Heart left ventricle (tissue), 16 donors: ENCODE data around the gene DPP3. TPM values are rescaled to one million over a fixed set of nuclear protein-coding genes. Genes with fewer than 3 reads are reported as not detected.
A peak's percentile ranks its signal among the peaks of the same experiment; 100 is the strongest.

Source experiments
- ATAC-seq, 4 donors: fragments of 200-7000 bp; cut with Tn5 transposase; one replicate each; pipeline ENCODE4 v1.9.1; 2020 to 2022; ENCODE audit warnings: moderate library complexity in 4 of 4, mild to moderate bottlenecking in 3 of 4, moderate number of reproducible peaks in 1 of 4
- DNase-seq, 5 donors: peaks; one replicate each; pipeline ENCODE4 v3.0.0-alpha.2; 2020
- H3K27ac ChIP-seq, 12 donors: fragments of 200-600 bp; sonication (generic) in 4 of 12; one replicate each; pipeline versions ENCODE4 v1.5.0 to v1.8.0; 2016 to 2022; ENCODE audit warnings: mild to moderate bottlenecking in 2 of 12
- H3K27me3 ChIP-seq, 9 donors: fragments of 200-600 bp; sonication (generic) in 2 of 9; one replicate each; pipeline versions ENCODE4 v1.5.1 to v1.8.0; 2016 to 2022; ENCODE audit warnings: mild to moderate bottlenecking in 3 of 9
- H3K36me3 ChIP-seq, 9 donors: fragments of 200-600 bp; sonication (generic) in 2 of 9; one replicate each; pipeline versions ENCODE4 v1.5.0 to v1.8.0; 2018 to 2022; ENCODE audit warnings: mild to moderate bottlenecking in 2 of 9
- H3K4me1 ChIP-seq, 12 donors: fragments of 200-600 bp; sonication (generic) in 4 of 12; one replicate each; pipeline versions ENCODE4 v1.5.0 to v1.8.0; 2016 to 2022; ENCODE audit warnings: mild to moderate bottlenecking in 3 of 12
- H3K4me3 ChIP-seq, 12 donors: fragments of 200-600 bp; sonication (generic) in 4 of 12; one replicate each; pipeline versions ENCODE4 v1.5.0 to v1.8.0; 2017 to 2022; ENCODE audit warnings: mild to moderate bottlenecking in 9 of 12, moderate library complexity in 4 of 12
- H3K9me3 ChIP-seq, 12 donors: fragments of 200-600 bp; sonication (generic) in 4 of 12; one replicate each; pipeline versions ENCODE4 v1.5.0 to v1.8.0; 2016 to 2022; ENCODE audit warnings: mild to moderate bottlenecking in 1 of 12
- POLR2A ChIP-seq, 2 donors: fragments of 450-650 bp; IDR thresholded peaks; one replicate each; pipeline ENCODE4 v1.6.1; 2017; ENCODE audit warnings: antibody characterized with exemption in 2 of 2, mild to moderate bottlenecking in 2 of 2, moderate library complexity in 2 of 2
- WGBS, 4 donors: extraction: QIAGEN DNeasy Blood & Tissue Kit in 2 of 4; methylation state at CpG; one replicate each; pipeline versions ENCODE4 v1.1.5 to v1.1.7; 2013 to 2018; 5-methylcytosine and 5-hydroxymethylcytosine counted together
- intact Hi-C, 10 donors: fragments of 100-400 bp; cut with DNase I; formaldehyde crosslinking; loops; one replicate each; pipeline versions ENCODE4 v1.11.1 to v1.14.2; 2022
- polyA plus RNA-seq, 2 donors: library from polyadenylated mRNA; stranded (reverse); fragments of 200-250 nt; gene quantifications; one replicate each; pipeline ENCODE4 v1.2.3, GENCODE V29; 2013
- total RNA-seq, 9 donors: library from RNA; depleted of rRNA in 2 of 9; stranded (reverse); fragments of >200 nt in 2 of 9; fragmentation: NEBNext Ultra II Directional in 3 of 9; extraction: Animal tissue kit (Norgen Biotek cat#: 25700) in 3 of 9; gene quantifications; one replicate each; pipeline versions ENCODE4 v1.1.0 to v1.2.4, GENCODE V29; 2016 to 2023
- TF ChIP-seq, protein P1 (sequence below), 12 donors: fragments of 200-600 bp; sonication (generic) in 4 of 12; IDR thresholded peaks; one replicate each; pipeline versions ENCODE4 v1.5.0 to v1.8.0; 2018 to 2022; ENCODE audit warnings: antibody characterized with exemption in 12 of 12, mild to moderate bottlenecking in 5 of 12
- donor health status: ischemic (EF 13 %, LVEDD 7.1; RV severe dilation, severe dysfunction).
- donor health status: healthy with polysubstance abuse.
- donor health status: DM: no; HTN: yes; CAD: no.
- donor health status: DM: no; HTN: no; CAD: no.
- donor health status: ischemic (EF 25% LVEDD 6.9; RV normal size, moderate dysfunction).
- donor health status: ischemic (EF 25% LVEDD 5.7; RV mildly dilated, moderate dysfunction).
- donor health status: healthy.
- donor health status: DM: yes; HTN: yes; CAD: no.
- donor health status: ischemic (EF 35%, LVEDD 5.7; RV mildly dilated, moderate dysfunction).
- donor health status: nonischemic (EF 11% LVEDD 7.7; RV severe dilation, severe dysfunction).
- donor health status: DM: yes; HTN: yes; CAD: no.
- donor health status: PGD.
- donor health status: ischemic (EF 29% LVEDD 5.4; RV normal size, mild dysfunction).
- donor health status: nonischemic (EF 23%, LVEDD 6.1; RV moderate dilation, normal function).

DPP3 gene
- total and polyA plus RNA-seq, 11 donors = 6.2 to 43.1 (median 14.9) TPM

DNA sequence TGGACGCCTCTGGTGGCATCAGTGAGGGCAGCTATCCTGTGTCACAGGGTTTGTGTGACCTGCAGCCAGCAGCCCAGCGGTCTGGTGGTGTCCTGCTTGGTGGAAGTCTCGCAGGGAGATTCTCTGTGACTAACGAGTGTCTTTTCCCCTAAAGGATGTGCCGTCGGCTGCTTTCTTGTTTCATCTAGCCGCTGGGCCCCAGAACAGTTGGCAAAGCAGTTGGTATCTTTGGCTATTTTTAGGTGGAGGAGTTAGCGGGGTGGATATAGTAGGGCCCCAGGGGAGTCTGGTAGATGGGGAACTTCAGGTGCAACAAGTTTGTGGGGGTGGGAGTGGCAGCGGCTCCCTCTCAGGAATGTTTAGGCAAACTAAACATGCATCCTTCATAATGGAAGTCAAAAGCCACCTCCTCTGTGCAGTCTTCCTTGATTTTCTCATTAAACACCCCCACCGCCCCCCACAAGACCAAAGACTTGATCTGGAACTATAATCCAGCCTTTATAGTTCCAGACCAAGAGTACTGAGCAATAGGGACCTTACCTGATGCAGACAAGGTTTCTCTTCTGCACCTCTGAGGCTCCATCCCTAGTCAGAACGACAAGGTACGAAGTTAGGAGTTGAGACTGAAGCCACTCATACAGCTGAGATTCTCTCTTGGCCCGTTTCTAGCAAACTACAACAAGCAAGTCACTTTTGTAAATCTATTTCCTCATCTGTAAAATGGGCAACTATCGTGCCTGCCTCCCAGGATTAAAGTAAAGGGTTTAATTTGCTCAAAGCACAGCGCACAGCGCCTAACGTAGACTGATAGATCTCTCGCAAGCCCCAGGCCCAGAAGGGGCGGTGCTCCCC is 14.6 kb upstream of the DPP3 start:
- H3K27me3 ChIP-seq = no peaks in the 10 kb centered on the region
- 35 to 44% (median 44%) methylated on average over 15 to 19 of the region's 19 CpGs for WGBS, 4 donors
- peaks cover 0 to 12% (median 0%) of the 10 kb centered on the region in 12 donors for H3K9me3 ChIP-seq
- H3K27ac ChIP-seq = peak overlapping the region in 9 of 12 donors; percentile 60 to 87 (median 75)
- intact Hi-C loops = loop anchor here in 1 of 10 donors (2.0 kb wide), 1 partner anchor 27 kb away; the partner anchor contains the start of gene MRPL11
- peaks cover 0 to 35% (median 12%) of the 10 kb centered on the region in 12 donors for H3K4me1 ChIP-seq
- DNase-seq = no peak
- TF ChIP-seq, protein P1, sequence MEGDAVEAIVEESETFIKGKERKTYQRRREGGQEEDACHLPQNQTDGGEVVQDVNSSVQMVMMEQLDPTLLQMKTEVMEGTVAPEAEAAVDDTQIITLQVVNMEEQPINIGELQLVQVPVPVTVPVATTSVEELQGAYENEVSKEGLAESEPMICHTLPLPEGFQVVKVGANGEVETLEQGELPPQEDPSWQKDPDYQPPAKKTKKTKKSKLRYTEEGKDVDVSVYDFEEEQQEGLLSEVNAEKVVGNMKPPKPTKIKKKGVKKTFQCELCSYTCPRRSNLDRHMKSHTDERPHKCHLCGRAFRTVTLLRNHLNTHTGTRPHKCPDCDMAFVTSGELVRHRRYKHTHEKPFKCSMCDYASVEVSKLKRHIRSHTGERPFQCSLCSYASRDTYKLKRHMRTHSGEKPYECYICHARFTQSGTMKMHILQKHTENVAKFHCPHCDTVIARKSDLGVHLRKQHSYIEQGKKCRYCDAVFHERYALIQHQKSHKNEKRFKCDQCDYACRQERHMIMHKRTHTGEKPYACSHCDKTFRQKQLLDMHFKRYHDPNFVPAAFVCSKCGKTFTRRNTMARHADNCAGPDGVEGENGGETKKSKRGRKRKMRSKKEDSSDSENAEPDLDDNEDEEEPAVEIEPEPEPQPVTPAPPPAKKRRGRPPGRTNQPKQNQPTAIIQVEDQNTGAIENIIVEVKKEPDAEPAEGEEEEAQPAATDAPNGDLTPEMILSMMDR (IDR thresholded peaks at IDR 0.05) = no peak
- peak overlapping the region in 10 of 12 donors; percentile 51 to 88 (median 74) for H3K4me3 ChIP-seq
- ATAC-seq = no peak
- H3K36me3 ChIP-seq = peaks cover 0 to 3% (median 0%) of the 10 kb centered on the region in 9 donors

DNA sequence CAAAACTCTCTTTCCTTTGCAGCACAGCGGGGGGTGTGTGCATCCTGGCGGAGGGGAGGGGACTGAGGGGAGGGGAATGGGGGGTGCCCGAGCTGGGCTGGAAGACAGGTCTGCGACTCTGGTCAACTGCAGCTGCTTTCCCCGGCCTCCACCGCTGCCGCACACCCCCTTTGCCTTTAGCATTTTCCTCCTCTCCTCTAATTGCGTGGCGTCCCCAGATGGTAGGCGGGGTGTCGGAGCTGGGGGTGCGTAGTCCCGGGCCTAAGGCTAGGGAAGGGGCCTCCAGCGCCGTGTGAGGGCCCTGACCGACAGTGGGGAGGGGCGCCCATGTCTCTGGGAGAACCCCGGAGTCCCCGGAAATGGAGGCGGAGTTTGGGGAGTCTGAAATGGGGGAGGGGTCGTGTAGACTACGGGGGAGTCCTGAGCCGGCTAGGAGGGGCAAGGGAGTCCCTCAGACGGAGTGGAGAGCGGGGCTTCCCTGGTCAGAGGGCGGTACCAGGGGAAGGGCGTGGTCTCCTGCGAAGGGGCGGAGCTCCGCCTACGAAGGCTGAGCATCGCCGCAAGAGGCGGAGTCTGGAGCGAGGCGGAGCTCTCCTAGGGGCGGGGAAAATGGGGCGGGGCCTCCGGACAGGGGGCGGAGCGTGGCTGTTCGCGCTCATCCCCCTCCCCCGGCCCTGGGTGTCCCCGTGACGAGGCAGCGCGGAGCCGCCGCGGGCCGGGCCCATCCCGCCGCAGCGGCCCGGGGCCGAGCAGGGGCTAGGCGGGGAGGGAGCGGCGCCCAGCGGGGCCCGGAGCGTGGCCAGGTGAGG is 13.8 kb upstream of the DPP3 start, which contains the start of gene PELI3:
PELI3 (plus strand) TSS at position 681 of the 809 bp plus-strand sequence. CDS start 1,224 bp downstream, outside the sequence.
- peak within 1 kb of the TSS in 11 of 12 donors; percentile 52 to 87 (median 73) for H3K27ac ChIP-seq
- peaks cover 0 to 12% (median 0%) of the 10 kb centered on the region in 12 donors for H3K9me3 ChIP-seq
- peak; percentile 98 to 99 (median 98) for ATAC-seq
- no peaks in the 10 kb centered on the region for H3K27me3 ChIP-seq
- H3K4me3 ChIP-seq = peak within 1 kb of the TSS; percentile 51 to 88 (median 72)
- intact Hi-C loops = loop anchor here in 1 of 10 donors (2.0 kb wide), 1 partner anchor 28 kb away; the partner anchor contains the start of gene MRPL11
- H3K36me3 ChIP-seq = peaks cover 0 to 12% (median 4%) of the 10 kb centered on the region in 9 donors
- WGBS, 4 donors = 0 to 2% (median 1%) methylated on average over 21 to 63 of the region's 63 CpGs
- peak; percentile 91 to 97 (median 94) for DNase-seq
- H3K4me1 ChIP-seq = peaks cover 0 to 35% (median 12%) of the 10 kb centered on the region in 12 donors
- TF ChIP-seq, protein P1 (IDR thresholded peaks at IDR 0.05) = no peak
- peak in 1 of 2 donors; percentile 73 for TF ChIP-seq POLR2A (IDR thresholded peaks at IDR 0.05)

DNA sequence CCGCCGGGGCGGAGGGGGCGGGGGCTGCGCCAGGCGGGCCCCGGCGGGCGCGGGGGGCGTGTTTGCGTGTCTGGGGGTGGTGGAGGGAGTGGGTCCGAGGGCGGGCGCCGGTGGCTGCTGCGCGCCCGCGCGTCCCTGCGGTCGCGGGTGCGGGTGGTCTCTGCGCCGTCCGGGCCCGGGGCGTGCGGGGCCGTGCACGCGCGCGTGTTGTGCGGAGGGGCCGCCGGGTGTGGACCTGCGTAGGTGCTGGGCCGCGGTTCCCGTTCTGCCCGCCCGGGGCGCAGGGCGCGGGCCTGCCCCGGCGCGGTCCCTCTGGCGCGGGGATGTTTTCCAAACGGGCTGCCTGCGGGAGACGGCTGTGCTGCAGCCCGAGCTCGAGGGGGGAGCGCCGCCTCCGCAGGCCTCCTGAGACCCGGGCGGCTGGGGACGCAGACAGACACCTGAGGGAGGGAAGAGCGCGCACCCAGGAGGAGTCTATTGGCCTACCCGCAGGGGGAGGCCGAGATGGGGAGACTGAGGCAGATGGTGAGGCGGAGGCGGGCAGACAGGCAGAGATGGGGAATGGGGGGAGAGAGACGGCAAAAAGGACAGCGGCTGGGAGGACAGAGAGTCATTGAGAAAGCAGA is 13.1 kb upstream of the DPP3 start:
- 2 to 13% (median 3%) methylated on average over 13 to 72 of the region's 72 CpGs for WGBS, 4 donors
- ATAC-seq (peak in 2 of 4 donors; percentile 14 to 15), DNase-seq (peak in 1 of 5 donors; percentile 45)
- Histone ChIP-seq H3K9me3 (peaks cover 0 to 12% (median 0%) of the 10 kb centered on the region in 12 donors), H3K36me3 (peaks cover 0 to 17% (median 4%) of the 10 kb centered on the region in 9 donors), H3K27ac (peak overlapping the region in 6 of 12 donors; percentile 14 to 87 (median 74)), H3K4me1 (peaks cover 0 to 35% (median 12%) of the 10 kb centered on the region in 12 donors), H3K27me3 (no peaks in the 10 kb centered on the region), H3K4me3 (peak overlapping the region; percentile 51 to 88 (median 72))
- intact Hi-C loops = loop anchor here in 1 of 10 donors (2.0 kb wide), 1 partner anchor 28 kb away; the partner anchor contains the start of gene MRPL11
- TF ChIP-seq POLR2A (IDR thresholded peaks at IDR 0.05) = no peak
- TF ChIP-seq, protein P1 (IDR thresholded peaks at IDR 0.05) = peak in 5 of 12 donors; percentile 10 to 45 (median 27)
